Esophagus muscularis mucosa (tissue), 4 donors: ENCODE data around the gene HHIP.

ENCODE experiments used
- EP300 ChIP-seq: sonication (generic); formaldehyde crosslinking; IDR thresholded peaks from one replicate; pipeline ENCODE4 v1.6.1; 2017; ENCODE audit warnings: antibody characterized with exemption
- POLR2A ChIP-seq: fragments of 450-650 bp; IDR thresholded peaks from one replicate; pipeline ENCODE4 v1.6.1; 2017; ENCODE audit warnings: antibody characterized with exemption, moderate library complexity, mild to moderate bottlenecking, low read depth
- POLR2AphosphoS5 ChIP-seq, 2 donors: sonication (generic); formaldehyde crosslinking; IDR thresholded peaks; one replicate each; pipeline ENCODE4 v1.6.1; 2017; ENCODE audit warnings: antibody characterized with exemption in 2 of 2
- TF ChIP-seq, protein P1 (sequence below), 3 experiments: fragments of 200-600 bp in 2 of 3; fragments of 450-650 bp in 1 of 3; sonication (generic) in 2 of 3; IDR thresholded peaks; one replicate each; pipeline ENCODE4 v1.5.1; 2017 to 2019; ENCODE audit warnings: antibody characterized with exemption in 3 of 3, mild to moderate bottlenecking in 2 of 3, moderate library complexity in 1 of 3

- TF ChIP-seq, protein P1, sequence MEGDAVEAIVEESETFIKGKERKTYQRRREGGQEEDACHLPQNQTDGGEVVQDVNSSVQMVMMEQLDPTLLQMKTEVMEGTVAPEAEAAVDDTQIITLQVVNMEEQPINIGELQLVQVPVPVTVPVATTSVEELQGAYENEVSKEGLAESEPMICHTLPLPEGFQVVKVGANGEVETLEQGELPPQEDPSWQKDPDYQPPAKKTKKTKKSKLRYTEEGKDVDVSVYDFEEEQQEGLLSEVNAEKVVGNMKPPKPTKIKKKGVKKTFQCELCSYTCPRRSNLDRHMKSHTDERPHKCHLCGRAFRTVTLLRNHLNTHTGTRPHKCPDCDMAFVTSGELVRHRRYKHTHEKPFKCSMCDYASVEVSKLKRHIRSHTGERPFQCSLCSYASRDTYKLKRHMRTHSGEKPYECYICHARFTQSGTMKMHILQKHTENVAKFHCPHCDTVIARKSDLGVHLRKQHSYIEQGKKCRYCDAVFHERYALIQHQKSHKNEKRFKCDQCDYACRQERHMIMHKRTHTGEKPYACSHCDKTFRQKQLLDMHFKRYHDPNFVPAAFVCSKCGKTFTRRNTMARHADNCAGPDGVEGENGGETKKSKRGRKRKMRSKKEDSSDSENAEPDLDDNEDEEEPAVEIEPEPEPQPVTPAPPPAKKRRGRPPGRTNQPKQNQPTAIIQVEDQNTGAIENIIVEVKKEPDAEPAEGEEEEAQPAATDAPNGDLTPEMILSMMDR (IDR thresholded peaks at IDR 0.05): no peak
- TF ChIP-seq POLR2AphosphoS5 (IDR thresholded peaks at IDR 0.05) (no peak), EP300 (no peak), POLR2A (no peak)
These were observed 70.8 kb downstream of the HHIP start for GRCh38 chr4:144716778-144717177.
